Measurements from ENCODE around the gene RNF130. TPM values are rescaled to one million over a fixed set of nuclear protein-coding genes. Genes with fewer than 3 reads are reported as not detected.

RNF130 gene
- total and polyA plus RNA-seq, 9 of the 15 experiments (the other 6 are each of a cell fraction or from before 2014, with no cell fraction given), result 5.8 to 39.4 (median 27.1) TPM

DNA sequence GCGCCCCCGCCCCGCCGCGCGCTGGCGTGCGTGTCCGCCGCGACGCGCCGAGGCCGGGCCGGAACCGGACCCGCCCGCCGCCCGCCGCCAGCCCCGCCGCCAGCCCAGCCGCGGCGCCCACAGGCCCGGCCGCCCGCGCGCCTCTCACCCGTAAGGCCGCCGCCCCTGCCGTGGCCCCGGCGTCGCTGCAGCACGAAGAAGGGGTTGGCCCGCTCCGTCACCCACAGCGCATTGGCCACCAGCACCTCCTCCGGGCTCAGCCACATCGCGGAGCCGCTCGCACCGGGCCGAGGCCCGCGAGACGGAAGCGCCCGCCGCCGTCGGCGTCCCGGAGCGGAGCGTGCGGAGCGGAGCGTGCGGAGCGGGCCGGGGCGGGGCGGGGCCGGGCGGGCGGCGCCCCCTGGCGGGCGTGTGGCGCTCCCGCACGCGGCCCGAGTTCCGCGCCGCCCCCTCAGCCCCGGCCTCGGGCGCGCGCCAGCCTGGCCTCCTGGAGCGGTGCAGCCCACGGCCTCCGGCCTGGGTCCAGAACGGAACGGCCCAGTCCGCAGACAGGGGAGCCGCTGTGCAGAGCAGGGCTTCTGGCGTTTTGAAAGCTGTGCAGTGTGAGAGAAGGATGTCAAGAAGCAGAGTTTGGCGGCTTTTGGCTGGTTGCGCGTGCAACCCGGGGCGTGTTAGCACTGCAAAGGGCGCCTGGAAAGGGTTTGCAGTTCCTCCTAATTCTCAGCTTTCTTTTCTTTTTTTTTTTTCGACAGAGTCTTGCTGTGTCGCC lies 163.8 kb downstream of the RNF130 start, which contains the start of gene TBC1D9B (continued):
- TF ChIP-seq BRF1 (IDR thresholded peaks at IDR 0.05; ENCODE audit: borderline replicate concordance, extremely low read depth, insufficient read length), result no peak
- TF ChIP-seq NFE2L1 (tag; IDR thresholded peaks at IDR 0.05; ENCODE audit: borderline replicate concordance, low read depth), result no peak
- no peak for TF ChIP-seq TCF3 (CRISPR knock-in tag; IDR thresholded peaks at IDR 0.05)
- TF ChIP-seq FOXA3 (CRISPR knock-in tag; conservative IDR thresholded peaks at IDR 0.05 in 1 of 2, IDR thresholded peaks at IDR 0.05 in 1 of 2), result no peak
- no peak for TF ChIP-seq ZNF586 (CRISPR knock-in tag; conservative IDR thresholded peaks at IDR 0.05)
- TF ChIP-seq, protein P1, sequence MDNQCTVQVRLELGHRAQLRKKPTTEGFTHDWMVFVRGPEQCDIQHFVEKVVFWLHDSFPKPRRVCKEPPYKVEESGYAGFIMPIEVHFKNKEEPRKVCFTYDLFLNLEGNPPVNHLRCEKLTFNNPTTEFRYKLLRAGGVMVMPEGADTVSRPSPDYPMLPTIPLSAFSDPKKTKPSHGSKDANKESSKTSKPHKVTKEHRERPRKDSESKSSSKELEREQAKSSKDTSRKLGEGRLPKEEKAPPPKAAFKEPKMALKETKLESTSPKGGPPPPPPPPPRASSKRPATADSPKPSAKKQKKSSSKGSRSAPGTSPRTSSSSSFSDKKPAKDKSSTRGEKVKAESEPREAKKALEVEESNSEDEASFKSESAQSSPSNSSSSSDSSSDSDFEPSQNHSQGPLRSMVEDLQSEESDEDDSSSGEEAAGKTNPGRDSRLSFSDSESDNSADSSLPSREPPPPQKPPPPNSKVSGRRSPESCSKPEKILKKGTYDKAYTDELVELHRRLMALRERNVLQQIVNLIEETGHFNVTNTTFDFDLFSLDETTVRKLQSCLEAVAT (IDR thresholded peaks at IDR 0.05), result no peak
- TF ChIP-seq, protein P2, sequence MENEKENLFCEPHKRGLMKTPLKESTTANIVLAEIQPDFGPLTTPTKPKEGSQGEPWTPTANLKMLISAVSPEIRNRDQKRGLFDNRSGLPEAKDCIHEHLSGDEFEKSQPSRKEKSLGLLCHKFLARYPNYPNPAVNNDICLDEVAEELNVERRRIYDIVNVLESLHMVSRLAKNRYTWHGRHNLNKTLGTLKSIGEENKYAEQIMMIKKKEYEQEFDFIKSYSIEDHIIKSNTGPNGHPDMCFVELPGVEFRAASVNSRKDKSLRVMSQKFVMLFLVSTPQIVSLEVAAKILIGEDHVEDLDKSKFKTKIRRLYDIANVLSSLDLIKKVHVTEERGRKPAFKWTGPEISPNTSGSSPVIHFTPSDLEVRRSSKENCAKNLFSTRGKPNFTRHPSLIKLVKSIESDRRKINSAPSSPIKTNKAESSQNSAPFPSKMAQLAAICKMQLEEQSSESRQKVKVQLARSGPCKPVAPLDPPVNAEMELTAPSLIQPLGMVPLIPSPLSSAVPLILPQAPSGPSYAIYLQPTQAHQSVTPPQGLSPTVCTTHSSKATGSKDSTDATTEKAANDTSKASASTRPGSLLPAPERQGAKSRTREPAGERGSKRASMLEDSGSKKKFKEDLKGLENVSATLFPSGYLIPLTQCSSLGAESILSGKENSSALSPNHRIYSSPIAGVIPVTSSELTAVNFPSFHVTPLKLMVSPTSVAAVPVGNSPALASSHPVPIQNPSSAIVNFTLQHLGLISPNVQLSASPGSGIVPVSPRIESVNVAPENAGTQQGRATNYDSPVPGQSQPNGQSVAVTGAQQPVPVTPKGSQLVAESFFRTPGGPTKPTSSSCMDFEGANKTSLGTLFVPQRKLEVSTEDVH (IDR thresholded peaks at IDR 0.05; ENCODE audit: low read depth, partially characterized antibody), result no peak
- TF ChIP-seq, protein P3, sequence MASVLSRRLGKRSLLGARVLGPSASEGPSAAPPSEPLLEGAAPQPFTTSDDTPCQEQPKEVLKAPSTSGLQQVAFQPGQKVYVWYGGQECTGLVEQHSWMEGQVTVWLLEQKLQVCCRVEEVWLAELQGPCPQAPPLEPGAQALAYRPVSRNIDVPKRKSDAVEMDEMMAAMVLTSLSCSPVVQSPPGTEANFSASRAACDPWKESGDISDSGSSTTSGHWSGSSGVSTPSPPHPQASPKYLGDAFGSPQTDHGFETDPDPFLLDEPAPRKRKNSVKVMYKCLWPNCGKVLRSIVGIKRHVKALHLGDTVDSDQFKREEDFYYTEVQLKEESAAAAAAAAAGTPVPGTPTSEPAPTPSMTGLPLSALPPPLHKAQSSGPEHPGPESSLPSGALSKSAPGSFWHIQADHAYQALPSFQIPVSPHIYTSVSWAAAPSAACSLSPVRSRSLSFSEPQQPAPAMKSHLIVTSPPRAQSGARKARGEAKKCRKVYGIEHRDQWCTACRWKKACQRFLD (CRISPR knock-in tag; IDR thresholded peaks at IDR 0.05), result no peak
- TF ChIP-seq CBX2 (IDR thresholded peaks at IDR 0.05; ENCODE audit: insufficient read depth, low read length, poor library complexity, severe bottlenecking), result no peak
- TF ChIP-seq, protein P4, sequence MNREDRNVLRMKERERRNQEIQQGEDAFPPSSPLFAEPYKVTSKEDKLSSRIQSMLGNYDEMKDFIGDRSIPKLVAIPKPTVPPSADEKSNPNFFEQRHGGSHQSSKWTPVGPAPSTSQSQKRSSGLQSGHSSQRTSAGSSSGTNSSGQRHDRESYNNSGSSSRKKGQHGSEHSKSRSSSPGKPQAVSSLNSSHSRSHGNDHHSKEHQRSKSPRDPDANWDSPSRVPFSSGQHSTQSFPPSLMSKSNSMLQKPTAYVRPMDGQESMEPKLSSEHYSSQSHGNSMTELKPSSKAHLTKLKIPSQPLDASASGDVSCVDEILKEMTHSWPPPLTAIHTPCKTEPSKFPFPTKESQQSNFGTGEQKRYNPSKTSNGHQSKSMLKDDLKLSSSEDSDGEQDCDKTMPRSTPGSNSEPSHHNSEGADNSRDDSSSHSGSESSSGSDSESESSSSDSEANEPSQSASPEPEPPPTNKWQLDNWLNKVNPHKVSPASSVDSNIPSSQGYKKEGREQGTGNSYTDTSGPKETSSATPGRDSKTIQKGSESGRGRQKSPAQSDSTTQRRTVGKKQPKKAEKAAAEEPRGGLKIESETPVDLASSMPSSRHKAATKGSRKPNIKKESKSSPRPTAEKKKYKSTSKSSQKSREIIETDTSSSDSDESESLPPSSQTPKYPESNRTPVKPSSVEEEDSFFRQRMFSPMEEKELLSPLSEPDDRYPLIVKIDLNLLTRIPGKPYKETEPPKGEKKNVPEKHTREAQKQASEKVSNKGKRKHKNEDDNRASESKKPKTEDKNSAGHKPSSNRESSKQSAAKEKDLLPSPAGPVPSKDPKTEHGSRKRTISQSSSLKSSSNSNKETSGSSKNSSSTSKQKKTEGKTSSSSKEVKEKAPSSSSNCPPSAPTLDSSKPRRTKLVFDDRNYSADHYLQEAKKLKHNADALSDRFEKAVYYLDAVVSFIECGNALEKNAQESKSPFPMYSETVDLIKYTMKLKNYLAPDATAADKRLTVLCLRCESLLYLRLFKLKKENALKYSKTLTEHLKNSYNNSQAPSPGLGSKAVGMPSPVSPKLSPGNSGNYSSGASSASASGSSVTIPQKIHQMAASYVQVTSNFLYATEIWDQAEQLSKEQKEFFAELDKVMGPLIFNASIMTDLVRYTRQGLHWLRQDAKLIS (CRISPR knock-in tag; IDR thresholded peaks at IDR 0.05), result no peak
- TF ChIP-seq, protein P5, sequence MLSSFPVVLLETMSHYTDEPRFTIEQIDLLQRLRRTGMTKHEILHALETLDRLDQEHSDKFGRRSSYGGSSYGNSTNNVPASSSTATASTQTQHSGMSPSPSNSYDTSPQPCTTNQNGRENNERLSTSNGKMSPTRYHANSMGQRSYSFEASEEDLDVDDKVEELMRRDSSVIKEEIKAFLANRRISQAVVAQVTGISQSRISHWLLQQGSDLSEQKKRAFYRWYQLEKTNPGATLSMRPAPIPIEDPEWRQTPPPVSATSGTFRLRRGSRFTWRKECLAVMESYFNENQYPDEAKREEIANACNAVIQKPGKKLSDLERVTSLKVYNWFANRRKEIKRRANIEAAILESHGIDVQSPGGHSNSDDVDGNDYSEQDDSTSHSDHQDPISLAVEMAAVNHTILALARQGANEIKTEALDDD (IDR thresholded peaks at IDR 0.05), result no peak
